Measurements from ENCODE around the gene BANP.
A peak's percentile ranks its signal among the peaks of the same experiment; 100 is the strongest.
"Not testable (repeated sequence)": the region's sequence is repeated elsewhere in the genome, so short reads cannot be mapped to it uniquely, and the experiment has no call there.

Gene BANP

GRCh38 chr16:88067530-88068411 lies 116.5 kb downstream of the BANP start:
- DNase-seq, result no peak
- Mint-ChIP-seq H3K4me1 (ENCODE audit: low read depth in 2 of 2) (no peaks in the 10 kb centered on the region), H3K27ac (no peak overlapping the region), H3K27me3 (no peaks in the 10 kb centered on the region), H3K36me3 (ENCODE audit: insufficient read depth) (peaks cover 36% of the 10 kb centered on the region), H3K4me3 (no peak overlapping the region), H3K9me3 (no peaks in the 10 kb centered on the region)
- no peak for ATAC-seq (replicated peaks)

- H3K4me3 Mint-ChIP-seq, result no peak overlapping the region
- H3K9me3 Mint-ChIP-seq, result no peaks in the 10 kb centered on the region
- DNase-seq (no peak), ATAC-seq (replicated peaks) (no peak)
- peaks cover 30% of the 10 kb centered on the region for H3K36me3 Mint-ChIP-seq (ENCODE audit: insufficient read depth)
- no peaks in the 10 kb centered on the region for H3K4me1 Mint-ChIP-seq (ENCODE audit: low read depth in 2 of 2)
- H3K27ac Mint-ChIP-seq, result no peak overlapping the region
- H3K27me3 Mint-ChIP-seq, result no peaks in the 10 kb centered on the region
Measured at GRCh38 chr16:88068476-88069396, 117.5 kb downstream of the BANP start.

- peak; percentile 66 for ATAC-seq (replicated peaks)
- DNase-seq, result no peak
- Mint-ChIP-seq H3K4me3 (no peak overlapping the region), H3K27ac (peak overlapping the region in 1 of 2 donors; percentile 14), H3K4me1 (ENCODE audit: low read depth in 2 of 2) (no peaks in the 10 kb centered on the region), H3K36me3 (ENCODE audit: insufficient read depth) (peaks cover 26% of the 10 kb centered on the region), H3K27me3 (no peaks in the 10 kb centered on the region), H3K9me3 (no peaks in the 10 kb centered on the region)
Measured at GRCh38 chr16:88069397-88070168, 118.3 kb downstream of the BANP start.

GRCh38 chr16:88070341-88070740 lies 119.1 kb downstream of the BANP start:
- Mint-ChIP-seq H3K27ac (no peak overlapping the region), H3K9me3 (no peaks in the 10 kb centered on the region), H3K4me3 (no peak overlapping the region), H3K4me1 (ENCODE audit: low read depth in 2 of 2) (no peaks in the 10 kb centered on the region), H3K36me3 (ENCODE audit: insufficient read depth) (peaks cover 20% of the 10 kb centered on the region), H3K27me3 (no peaks in the 10 kb centered on the region)
- ATAC-seq (replicated peaks), result no peak
- DNase-seq, result no peak

- Mint-ChIP-seq H3K36me3 (ENCODE audit: insufficient read depth) (peaks cover 24% of the 10 kb centered on the region), H3K9me3 (no peaks in the 10 kb centered on the region), H3K4me3 (no peak overlapping the region), H3K4me1 (ENCODE audit: low read depth in 2 of 2) (no peaks in the 10 kb centered on the region), H3K27me3 (no peaks in the 10 kb centered on the region), H3K27ac (no peak overlapping the region)
- ATAC-seq (replicated peaks) (no peak), DNase-seq (no peak)
Measured at GRCh38 chr16:88070989-88071625, 119.9 kb downstream of the BANP start.

- H3K36me3 Mint-ChIP-seq (ENCODE audit: insufficient read depth), result peaks cover 27% of the 10 kb centered on the region
- H3K4me3 Mint-ChIP-seq, result no peak overlapping the region
- H3K27me3 Mint-ChIP-seq, result no peaks in the 10 kb centered on the region
- ATAC-seq (replicated peaks) (no peak), DNase-seq (no peak)
- H3K4me1 Mint-ChIP-seq (ENCODE audit: low read depth in 2 of 2), result no peaks in the 10 kb centered on the region
- H3K9me3 Mint-ChIP-seq, result no peaks in the 10 kb centered on the region
- no peak overlapping the region for H3K27ac Mint-ChIP-seq
Measured at GRCh38 chr16:88071908-88072307, 120.7 kb downstream of the BANP start.

GRCh38 chr16:88072571-88073001 lies 121.4 kb downstream of the BANP start:
- no peaks in the 10 kb centered on the region for H3K4me1 Mint-ChIP-seq (ENCODE audit: low read depth in 2 of 2)
- DNase-seq (no peak), ATAC-seq (replicated peaks) (no peak)
- H3K4me3 Mint-ChIP-seq, result no peak overlapping the region
- H3K9me3 Mint-ChIP-seq, result no peaks in the 10 kb centered on the region
- H3K27ac Mint-ChIP-seq, result no peak overlapping the region
- H3K27me3 Mint-ChIP-seq, result no peaks in the 10 kb centered on the region
- H3K36me3 Mint-ChIP-seq (ENCODE audit: insufficient read depth), result peaks cover 31% of the 10 kb centered on the region

GRCh38 chr16:88073201-88073721 lies 122.0 kb downstream of the BANP start:
- Mint-ChIP-seq H3K4me1 (ENCODE audit: low read depth in 2 of 2) (no peaks in the 10 kb centered on the region), H3K27ac (no peak overlapping the region), H3K27me3 (no peaks in the 10 kb centered on the region), H3K9me3 (no peaks in the 10 kb centered on the region), H3K36me3 (ENCODE audit: insufficient read depth) (peaks cover 25% of the 10 kb centered on the region), H3K4me3 (no peak overlapping the region)
- DNase-seq (no peak), ATAC-seq (replicated peaks) (no peak)

- ATAC-seq (replicated peaks) (no peak), DNase-seq (no peak)
- no peaks in the 10 kb centered on the region for H3K4me1 Mint-ChIP-seq (ENCODE audit: low read depth in 2 of 2)
- H3K27me3 Mint-ChIP-seq, result no peaks in the 10 kb centered on the region
- H3K27ac Mint-ChIP-seq, result no peak overlapping the region
- no peaks in the 10 kb centered on the region for H3K9me3 Mint-ChIP-seq
- no peak overlapping the region for H3K4me3 Mint-ChIP-seq
- peaks cover 28% of the 10 kb centered on the region for H3K36me3 Mint-ChIP-seq (ENCODE audit: insufficient read depth)
Measured at GRCh38 chr16:88074041-88074440, 122.8 kb downstream of the BANP start.

- Mint-ChIP-seq H3K27me3 (no peaks in the 10 kb centered on the region), H3K27ac (no peak overlapping the region), H3K9me3 (no peaks in the 10 kb centered on the region), H3K4me3 (no peak overlapping the region), H3K4me1 (ENCODE audit: low read depth in 2 of 2) (no peaks in the 10 kb centered on the region), H3K36me3 (ENCODE audit: insufficient read depth) (peaks cover 23% of the 10 kb centered on the region)
- ATAC-seq (replicated peaks) (no peak), DNase-seq (no peak)
Measured at GRCh38 chr16:88076211-88076931, 125.1 kb downstream of the BANP start.

GRCh38 chr16:88076932-88077320 lies 125.7 kb downstream of the BANP start:
- not testable (repeated sequence) for DNase-seq; ATAC-seq (replicated peaks); H3K27me3 Mint-ChIP-seq; H3K4me3 Mint-ChIP-seq; H3K4me1 Mint-ChIP-seq (ENCODE audit: low read depth in 2 of 2); H3K27ac Mint-ChIP-seq; H3K9me3 Mint-ChIP-seq
- H3K36me3 Mint-ChIP-seq (ENCODE audit: insufficient read depth), result peaks cover 23% of the 10 kb centered on the region

- H3K36me3 Mint-ChIP-seq (ENCODE audit: insufficient read depth), result peaks cover 23% of the 10 kb centered on the region
- H3K4me3 Mint-ChIP-seq, result no peak overlapping the region
- H3K27ac Mint-ChIP-seq, result no peak overlapping the region
- H3K4me1 Mint-ChIP-seq (ENCODE audit: low read depth in 2 of 2), result no peaks in the 10 kb centered on the region
- DNase-seq, result no peak
- no peaks in the 10 kb centered on the region for H3K9me3 Mint-ChIP-seq
- ATAC-seq (replicated peaks), result no peak
- H3K27me3 Mint-ChIP-seq, result no peaks in the 10 kb centered on the region
Measured at GRCh38 chr16:88077328-88078108, 126.3 kb downstream of the BANP start.

Measured in effector memory CD8-positive, alpha-beta T cell (primary cell).